Measurements from ENCODE around the gene NSMCE1. TPM values are rescaled to one million over a fixed set of nuclear protein-coding genes. Genes with fewer than 3 reads are reported as not detected.

Gene NSMCE1
- total and polyA plus RNA-seq, 2 of the 4 experiments (the other 2 are of a cell fraction): 47.5 to 120 TPM

DNA sequence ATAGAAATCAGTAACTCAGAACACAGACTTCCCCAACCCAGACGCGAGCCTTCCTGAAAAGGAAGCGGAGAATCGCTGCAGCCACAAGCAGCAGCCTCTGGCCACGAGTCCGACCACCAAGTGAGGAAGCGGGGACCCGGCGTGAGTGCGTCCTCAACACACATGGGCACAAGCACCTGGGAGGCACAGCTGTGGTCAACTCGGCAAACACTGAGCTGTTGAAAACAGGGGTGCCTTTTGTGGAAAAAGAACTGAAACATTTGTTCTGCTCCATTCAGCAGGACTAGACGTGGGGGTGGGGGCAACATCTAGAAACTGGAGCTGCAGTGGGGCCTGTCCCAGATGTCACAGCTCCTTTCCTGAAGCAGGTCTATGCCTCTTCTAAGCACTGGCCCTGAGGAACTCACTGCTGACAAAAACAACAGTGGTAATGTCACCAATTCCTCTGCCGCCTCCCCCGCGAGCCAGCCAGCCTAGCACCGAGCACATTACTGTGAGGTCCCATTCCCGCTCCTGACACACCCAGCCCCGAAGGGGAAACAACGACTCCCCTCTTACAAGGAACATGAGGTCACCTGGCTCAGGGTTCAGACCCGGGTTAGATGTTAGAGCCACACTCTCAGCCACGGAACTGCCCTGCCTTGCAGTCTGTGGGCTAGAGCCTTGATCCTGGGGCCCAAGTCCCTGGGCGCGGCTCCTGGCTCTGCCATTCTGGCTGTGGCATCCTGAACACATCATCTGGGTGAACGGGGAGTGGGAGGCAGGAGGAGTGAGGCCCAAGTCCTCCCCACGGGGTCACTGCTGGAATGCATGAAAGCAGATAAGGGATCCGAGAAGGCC lies 36.3 kb downstream of the NSMCE1 start:
- Histone ChIP-seq H2AK9ac (replicated peaks; ENCODE audit: low read depth, low read length, poor library complexity) (peak overlapping the region; percentile 23), H3K14ac (replicated peaks; ENCODE audit: low read depth, low read length) (no peak overlapping the region), H3K9me3 (ENCODE audit: control insufficient read depth, insufficient read depth, low read length) (no peaks in the 10 kb centered on the region), H2AFZ (replicated peaks; ENCODE audit: low read length, poor library complexity) (peak overlapping the region; percentile 8), H2BK15ac (ENCODE audit: low read depth, low read length) (no peak overlapping the region), H2BK120ac (ENCODE audit: low read depth, low read length) (peak overlapping the region; percentile 41; the same call in 1 of the 2 replicates), H3K56ac (ENCODE audit: extremely low read depth, insufficient read depth, low read length) (no peak overlapping the region), H3K4ac (ENCODE audit: low read depth, low read length) (0 out of 2 replicates have a peak overlapping the region, but pooled peaks have one; percentile 7), H3K9ac (ENCODE audit: low read depth, low read length) (no peak overlapping the region), H3K4me2 (ENCODE audit: low read depth, low read length) (no peak overlapping the region), H3K18ac (ENCODE audit: low read depth, low read length) (no peak overlapping the region), H3K4me3 (ENCODE audit: insufficient read depth, low read depth, low read length) (no peak overlapping the region), H2AK5ac (ENCODE audit: low read depth, low read length) (peak overlapping the region; percentile 38; the same call in 1 of the 2 replicates), H3K27ac (ENCODE audit: insufficient read depth, low read length) (no peak overlapping the region), H3K27me3 (ENCODE audit: control insufficient read depth, insufficient read depth, low read length) (no peaks in the 10 kb centered on the region), H4K20me1 (ENCODE audit: insufficient read depth, low read length) (no peaks in the 10 kb centered on the region), H3K23ac (ENCODE audit: low read depth, low read length) (no peak overlapping the region), H3K36me3 (ENCODE audit: control insufficient read depth, insufficient read depth, low read length) (peaks cover 29% of the 10 kb centered on the region), H3K79me1 (ENCODE audit: low read depth in 1 of 2, low read length in 2 of 2) (peaks cover 5 to 27% of the 10 kb centered on the region in 2 experiments; a peak in 3 of 4 replicates), H3K4me1 (ENCODE audit: control insufficient read depth, insufficient read depth, low read length) (peaks cover 10% of the 10 kb centered on the region), H3K9me1 (ENCODE audit: insufficient read depth, low read length) (peaks cover 13% of the 10 kb centered on the region), H4K91ac (ENCODE audit: insufficient read depth, low read depth, low read length) (no peak overlapping the region; the same call in 1 of the 2 replicates), H2BK20ac (ENCODE audit: low read depth, low read length) (no peak overlapping the region), H4K8ac (ENCODE audit: low read depth in 2 of 2, low read length in 2 of 2) (0 out of 4 replicates have a peak overlapping the region, but pooled peaks of 1 of the 2 experiments have one; percentile 31), H2BK5ac (ENCODE audit: low read depth, low read length, poor library complexity, severe bottlenecking) (no peak overlapping the region), H4K5ac (ENCODE audit: low read depth, low read length) (no peak overlapping the region)
- 96% methylated on average over 15 of the region's 26 CpGs; no CpG with 5 or more reads in 1 of the 2 experiments for WGBS, 2 experiments (ENCODE audit: extremely low coverage in 2 of 2, insufficient read length in 1 of 2)
- no TSS peak for BruUV-seq (replicated peaks)
- intact Hi-C loops (cut with micrococcal nuclease): no loop called here
- dilution Hi-C loops (cut with HindIII; ENCODE audit: low sequenced_read_pairs, unreplicated experiment): no loop called here
- in situ Hi-C loops (cut with MboI; ENCODE audit: low sequenced_read_pairs): loop anchor here (5.0 kb wide), 2 partner anchors 140 to 220 kb away; no protein-coding TSS in a partner anchor
- ChIA-PET CTCF (interaction anchor here (0.6 to 1.1 kb wide), 2 partner anchors 123 to 176 kb away, joined by 3 read pairs; no protein-coding TSS in a partner anchor), POLR2A (ENCODE audit: unreplicated experiment) (no interaction called here)
- ATAC-seq (ENCODE audit: low read depth) (no peak), DNase-seq (no peak)
- TF ChIP-seq FOS (IDR thresholded peaks at IDR 0.05; ENCODE audit: low read depth, low read length): no peak
- TF ChIP-seq CHD1 (IDR thresholded peaks at IDR 0.05; ENCODE audit: low read depth, low read length): no peak
- TF ChIP-seq, protein P1, sequence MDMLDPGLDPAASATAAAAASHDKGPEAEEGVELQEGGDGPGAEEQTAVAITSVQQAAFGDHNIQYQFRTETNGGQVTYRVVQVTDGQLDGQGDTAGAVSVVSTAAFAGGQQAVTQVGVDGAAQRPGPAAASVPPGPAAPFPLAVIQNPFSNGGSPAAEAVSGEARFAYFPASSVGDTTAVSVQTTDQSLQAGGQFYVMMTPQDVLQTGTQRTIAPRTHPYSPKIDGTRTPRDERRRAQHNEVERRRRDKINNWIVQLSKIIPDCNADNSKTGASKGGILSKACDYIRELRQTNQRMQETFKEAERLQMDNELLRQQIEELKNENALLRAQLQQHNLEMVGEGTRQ (IDR thresholded peaks at IDR 0.05; ENCODE audit: low read depth, low read length): no peak
- no peak for TF ChIP-seq BHLHE40 (IDR thresholded peaks at IDR 0.05; ENCODE audit: low read depth, low read length)
- TF ChIP-seq SMC3 (IDR thresholded peaks at IDR 0.05; ENCODE audit: low read depth, low read length): no peak
- TF ChIP-seq, protein P2, sequence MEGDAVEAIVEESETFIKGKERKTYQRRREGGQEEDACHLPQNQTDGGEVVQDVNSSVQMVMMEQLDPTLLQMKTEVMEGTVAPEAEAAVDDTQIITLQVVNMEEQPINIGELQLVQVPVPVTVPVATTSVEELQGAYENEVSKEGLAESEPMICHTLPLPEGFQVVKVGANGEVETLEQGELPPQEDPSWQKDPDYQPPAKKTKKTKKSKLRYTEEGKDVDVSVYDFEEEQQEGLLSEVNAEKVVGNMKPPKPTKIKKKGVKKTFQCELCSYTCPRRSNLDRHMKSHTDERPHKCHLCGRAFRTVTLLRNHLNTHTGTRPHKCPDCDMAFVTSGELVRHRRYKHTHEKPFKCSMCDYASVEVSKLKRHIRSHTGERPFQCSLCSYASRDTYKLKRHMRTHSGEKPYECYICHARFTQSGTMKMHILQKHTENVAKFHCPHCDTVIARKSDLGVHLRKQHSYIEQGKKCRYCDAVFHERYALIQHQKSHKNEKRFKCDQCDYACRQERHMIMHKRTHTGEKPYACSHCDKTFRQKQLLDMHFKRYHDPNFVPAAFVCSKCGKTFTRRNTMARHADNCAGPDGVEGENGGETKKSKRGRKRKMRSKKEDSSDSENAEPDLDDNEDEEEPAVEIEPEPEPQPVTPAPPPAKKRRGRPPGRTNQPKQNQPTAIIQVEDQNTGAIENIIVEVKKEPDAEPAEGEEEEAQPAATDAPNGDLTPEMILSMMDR (conservative IDR thresholded peaks at IDR 0.05; ENCODE audit: low read depth, low read length): no peak
- TF ChIP-seq MAZ (IDR thresholded peaks at IDR 0.05; ENCODE audit: borderline replicate concordance, low read depth, low read length): no peak
- TF ChIP-seq MAFK (IDR thresholded peaks at IDR 0.05; ENCODE audit: low read depth, low read length): no peak
- no peak for TF ChIP-seq POLR2A (IDR thresholded peaks at IDR 0.05; ENCODE audit: low read depth, low read length)
- no peak for TF ChIP-seq NFE2L2 (IDR thresholded peaks at IDR 0.05; ENCODE audit: low read depth, low read length)
- no peak for TF ChIP-seq CEBPB (IDR thresholded peaks at IDR 0.05; ENCODE audit: low read depth, low read length)
- TF ChIP-seq, protein P3, sequence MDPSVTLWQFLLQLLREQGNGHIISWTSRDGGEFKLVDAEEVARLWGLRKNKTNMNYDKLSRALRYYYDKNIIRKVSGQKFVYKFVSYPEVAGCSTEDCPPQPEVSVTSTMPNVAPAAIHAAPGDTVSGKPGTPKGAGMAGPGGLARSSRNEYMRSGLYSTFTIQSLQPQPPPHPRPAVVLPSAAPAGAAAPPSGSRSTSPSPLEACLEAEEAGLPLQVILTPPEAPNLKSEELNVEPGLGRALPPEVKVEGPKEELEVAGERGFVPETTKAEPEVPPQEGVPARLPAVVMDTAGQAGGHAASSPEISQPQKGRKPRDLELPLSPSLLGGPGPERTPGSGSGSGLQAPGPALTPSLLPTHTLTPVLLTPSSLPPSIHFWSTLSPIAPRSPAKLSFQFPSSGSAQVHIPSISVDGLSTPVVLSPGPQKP (IDR thresholded peaks at IDR 0.05; ENCODE audit: borderline replicate concordance, low read depth, low read length): no peak
- TF ChIP-seq RAD21 (IDR thresholded peaks at IDR 0.05; ENCODE audit: low read length): no peak
- TF ChIP-seq RFX5 (IDR thresholded peaks at IDR 0.05; ENCODE audit: low read depth, low read length): no peak
